SK-N-SH (cell line): ENCODE measurements around the gene PLEKHG5. TPM values are rescaled to one million over a fixed set of nuclear protein-coding genes. Genes with fewer than 3 reads are reported as not detected.

ENCODE experiments used
- CTCF ChIA-PET: fragments of 300-600, 350-600 bp; formaldehyde crosslinking; extraction: SDS; loops from one replicate; lab custom pipeline; 2021; lab: Yijun Ruan, JAX
- POLR2A ChIA-PET: fragments of 350-600 bp; sonication (Branson Sonifier 250); formaldehyde crosslinking; extraction: SDS; loops from one replicate; lab custom pipeline; 2020; ENCODE audit warnings: antibody characterized with exemption, inconsistent platforms; lab: Yijun Ruan, JAX
- DNase-seq: peaks from one replicate; pipeline ENCODE4 v3.0.0; 2012
- H2AFZ ChIP-seq: fragments of 200-600 bp; sonication (generic); 2 replicates; pipeline ENCODE4 v1.8.1; 2016; ENCODE audit warnings: antibody characterized with exemption, mild to moderate bottlenecking, low read depth
- H3F3A ChIP-seq: fragments of 200-600 bp; sonication (generic); replicated peaks from 2 replicates; pipeline ENCODE3; 2016; ENCODE audit warnings: antibody characterized with exemption, mild to moderate bottlenecking; ENCODE audit not compliant: insufficient read depth
- H3K27ac ChIP-seq, 2 experiments: fragments of 200-500 bp in 1 of 2; fragments of 200-600 bp in 1 of 2; sonication (Bioruptor generic) in 1 of 2; sonication (generic), shearing (Covaris generic) in 1 of 2; 2 replicates each; pipeline versions ENCODE4 v1.5.1 to v1.6.1; 2014 to 2016; ENCODE audit warnings: low read depth in 2 of 2, inconsistent platforms in 1 of 2, low read length in 1 of 2, mild to moderate bottlenecking in 1 of 2, mixed read lengths in 1 of 2
- H3K27me3 ChIP-seq: fragments of 200-600 bp; sonication (generic), shearing (Covaris generic); 2 replicates; pipeline ENCODE4 v1.6.1; 2016; ENCODE audit warnings: mixed run types; ENCODE audit not compliant: insufficient read depth
- H3K36me3 ChIP-seq, 2 experiments: fragments of 200-500 bp in 1 of 2; fragments of 200-600 bp in 1 of 2; sonication (Bioruptor generic) in 1 of 2; sonication (generic) in 1 of 2; replicated peaks in 1 of 2; 2 replicates each; pipeline versions ENCODE3 to v1.5.1; 2014 to 2016; ENCODE audit warnings: low read length in 1 of 2, mild to moderate bottlenecking in 1 of 2; ENCODE audit not compliant: insufficient read depth in 2 of 2, control insufficient read depth in 1 of 2
- H3K4me1 ChIP-seq, 2 experiments: fragments of 200-500 bp in 1 of 2; fragments of 200-600 bp in 1 of 2; sonication (Bioruptor generic) in 1 of 2; sonication (generic), shearing (Covaris generic) in 1 of 2; 2 replicates each; pipeline versions ENCODE4 v1.5.1 to v1.6.1; 2014 to 2016; ENCODE audit warnings: low read depth in 1 of 2, low read length in 1 of 2, mixed run types in 1 of 2; ENCODE audit not compliant: insufficient read depth in 2 of 2, control insufficient read depth in 1 of 2
- H3K4me2 ChIP-seq: fragments of 200-600 bp; sonication (generic), shearing (Covaris generic); 2 replicates; pipeline ENCODE4 v1.6.1; 2017; ENCODE audit warnings: mixed run types
- H3K4me3 ChIP-seq, 2 experiments: fragments of 200-500 bp in 1 of 2; fragments of 200-600 bp in 1 of 2; sonication (Bioruptor generic) in 1 of 2; sonication (generic), shearing (Covaris generic) in 1 of 2; 2 replicates each; pipeline versions ENCODE4 v1.5.1 to v1.8.1; 2014 to 2016; ENCODE audit warnings: low read depth in 2 of 2, inconsistent platforms in 1 of 2, low read length in 1 of 2, mild to moderate bottlenecking in 1 of 2, mixed read lengths in 1 of 2, moderate library complexity in 1 of 2
- H3K79me2 ChIP-seq: fragments of 200-600 bp; sonication (generic); 2 replicates; pipeline ENCODE4 v1.8.1; 2017; ENCODE audit warnings: mild to moderate bottlenecking; ENCODE audit not compliant: insufficient read depth
- H3K9ac ChIP-seq: fragments of 200-600 bp; sonication (generic); 2 replicates; pipeline ENCODE4 v1.6.1; 2017; ENCODE audit warnings: mixed run types
- H3K9me2 ChIP-seq: fragments of 200-600 bp; sonication (generic); 2 replicates; pipeline ENCODE4 v1.6.1; 2017; ENCODE audit warnings: mixed run types
- H3K9me3 ChIP-seq: fragments of 200-600 bp; sonication (generic); 2 replicates; pipeline ENCODE4 v1.6.1; 2017; ENCODE audit warnings: mixed run types, mild to moderate bottlenecking, moderate library complexity
- H4K20me1 ChIP-seq: fragments of 200-600 bp; sonication (generic); 2 replicates; pipeline ENCODE4 v1.6.1; 2017; ENCODE audit warnings: mild to moderate bottlenecking, mixed run types; ENCODE audit not compliant: insufficient read depth
- CHD2 ChIP-seq: fragments of 150-350 bp; IDR thresholded peaks from 2 replicates; pipeline ENCODE4 v1.6.1; 2018; ENCODE audit warnings: low read length; ENCODE audit not compliant: partially characterized antibody
- EP300 ChIP-seq, 2 experiments: IDR thresholded peaks; 2 replicates each; pipeline versions ENCODE4 v1.4.0 to v1.6.1; 2012; ENCODE audit warnings: borderline replicate concordance in 1 of 2, low read depth in 1 of 2, low read length in 1 of 2
- EZH2phosphoT487 ChIP-seq: fragments of 200-600 bp; sonication (generic); IDR thresholded peaks from 2 replicates; pipeline ENCODE4 v1.6.1; 2017; ENCODE audit warnings: low read depth, mixed run types, mild to moderate bottlenecking, antibody characterized with exemption, moderate library complexity, borderline replicate concordance
- FOSL2 ChIP-seq: IDR thresholded peaks from 2 replicates; pipeline ENCODE4 v1.4.0; 2012; ENCODE audit warnings: low read depth, mild to moderate bottlenecking, moderate library complexity, borderline replicate concordance
- FOXM1 ChIP-seq: IDR thresholded peaks from 2 replicates; pipeline ENCODE4 v1.4.0; 2012; ENCODE audit warnings: low read depth, mild to moderate bottlenecking
- JUND ChIP-seq: IDR thresholded peaks from 2 replicates; pipeline ENCODE4 v1.4.0; 2012
- MEF2A ChIP-seq: IDR thresholded peaks from 2 replicates; pipeline ENCODE4 v1.4.0; 2012; ENCODE audit warnings: low read depth, borderline replicate concordance
- MXI1 ChIP-seq: IDR thresholded peaks from 2 replicates; pipeline ENCODE4 v1.6.1; 2012; ENCODE audit warnings: mild to moderate bottlenecking, low read depth, low read length, improper control_type of control experiment
- NFIC ChIP-seq: IDR thresholded peaks from 2 replicates; pipeline ENCODE4 v1.4.0; 2012; ENCODE audit warnings: borderline replicate concordance
- RAD21 ChIP-seq: IDR thresholded peaks from 2 replicates; pipeline ENCODE4 v1.6.1; 2012; ENCODE audit warnings: mild to moderate bottlenecking, low read length
- RCOR1 ChIP-seq: fragments of 150-350 bp; IDR thresholded peaks from 2 replicates; pipeline ENCODE4 v1.6.1; 2017; ENCODE audit warnings: antibody characterized with exemption, low read length
- RFX5 ChIP-seq: IDR thresholded peaks from 2 replicates; pipeline ENCODE4 v1.6.1; 2012; ENCODE audit warnings: mild to moderate bottlenecking, improper control_type of control experiment, low read length
- SIN3A ChIP-seq: IDR thresholded peaks from 2 replicates; pipeline ENCODE4 v1.6.1; 2012; ENCODE audit warnings: low read depth, mild to moderate bottlenecking, low read length, moderate library complexity, borderline replicate concordance
- SMC3 ChIP-seq: IDR thresholded peaks from 2 replicates; pipeline ENCODE4 v1.6.1; 2012; ENCODE audit warnings: low read depth, low read length, improper control_type of control experiment
- TAF1 ChIP-seq: IDR thresholded peaks from 2 replicates; pipeline ENCODE4 v1.6.1; 2012; ENCODE audit warnings: low read depth, mild to moderate bottlenecking, low read length, moderate library complexity, borderline replicate concordance
- TEAD4 ChIP-seq: IDR thresholded peaks from 2 replicates; pipeline ENCODE4 v1.4.0; 2012; ENCODE audit warnings: mild to moderate bottlenecking, borderline replicate concordance; ENCODE audit not compliant: insufficient read depth
- WGBS: methylation state at CpG from one replicate; pipeline ENCODE4 v1.1.6; 2017; ENCODE audit warnings: low lambda C conversion rate; 5-methylcytosine and 5-hydroxymethylcytosine counted together
- polyA plus RNA-seq, 3 experiments: library from polyadenylated mRNA; depleted of rRNA; stranded (reverse); fragments of >200 nt; gene quantifications; 2 replicates each; pipeline ENCODE4 v1.2.3, GENCODE V29; 2012
- TF ChIP-seq, protein P1 (sequence below): fragments of 200-600 bp; sonication (generic); IDR thresholded peaks from 2 replicates; pipeline ENCODE4 v1.6.1; 2017; ENCODE audit warnings: antibody characterized with exemption, mild to moderate bottlenecking, moderate library complexity
- TF ChIP-seq, protein P2 (sequence below): IDR thresholded peaks from 2 replicates; pipeline ENCODE4 v1.4.0; 2012; ENCODE audit warnings: low read depth
- TF ChIP-seq, protein P3 (sequence below): IDR thresholded peaks from 2 replicates; pipeline ENCODE4; 2012

The PLEKHG5 gene
- polyA plus RNA-seq, 1 of the 3 experiments (the other 2 are of a cell fraction): 14.9 TPM

DNA sequence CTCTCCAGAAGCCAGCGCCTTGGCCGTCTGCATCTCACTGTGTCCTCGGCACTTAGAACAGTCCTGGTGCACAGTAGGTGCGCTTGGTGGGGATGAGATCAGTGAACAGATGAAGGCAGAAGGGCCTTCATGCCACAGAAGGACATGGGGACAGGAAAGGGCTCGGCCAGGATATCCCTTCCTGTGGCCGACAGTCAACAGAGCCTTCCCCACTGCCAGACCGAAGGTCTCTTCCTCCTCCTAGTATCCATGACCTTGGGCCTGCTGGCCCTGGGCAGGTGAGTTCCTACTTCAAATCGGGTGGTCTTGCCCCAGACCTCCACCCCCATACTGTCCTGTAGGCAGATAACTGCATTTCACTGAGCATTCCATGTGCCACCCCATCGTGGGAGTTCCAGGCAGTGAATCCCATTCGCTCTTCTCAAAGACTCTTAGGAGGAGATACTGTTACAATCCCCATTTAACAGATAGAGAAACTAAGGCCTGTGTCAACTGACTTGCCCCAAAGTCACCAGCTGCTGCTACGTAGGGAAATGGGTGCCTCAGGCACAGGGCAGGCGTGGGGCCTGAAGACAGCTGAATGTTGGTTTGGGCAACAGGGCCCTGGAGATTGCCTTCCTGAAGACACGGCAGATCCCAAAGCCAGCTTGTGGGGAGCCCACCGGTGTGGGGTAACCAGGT lies 3.5 kb downstream of the PLEKHG5 start:
- ChIA-PET POLR2A (interaction anchor here (1.4 kb wide), 1 partner anchor 34 kb away, joined by 3 read pairs; no protein-coding TSS in a partner anchor), CTCF (interaction anchor here (0.7 to 16.2 kb wide), 10 partner anchors 8 to 241 kb away, joined by 3 to 439 read pairs (median 4); partner anchors contain the start of genes NOL9 and TAS1R1)
- no peak for DNase-seq
- Histone ChIP-seq H3K36me3 (no peaks in the 10 kb centered on the region), H3K27ac (no peak overlapping the region), H3K9me3 (no peaks in the 10 kb centered on the region), H3K4me2 (no peak overlapping the region), H3K4me3 (no peak overlapping the region), H3F3A (peaks cover 18% of the 10 kb centered on the region), H3K9ac (no peak overlapping the region), H3K79me2 (peaks cover 41% of the 10 kb centered on the region; the same call in 1 of the 2 replicates), H3K27me3 (no peaks in the 10 kb centered on the region), H3K9me2 (no peaks in the 10 kb centered on the region), H4K20me1 (no peaks in the 10 kb centered on the region), H2AFZ (no peak overlapping the region), H3K4me1 (peaks cover 0 to 49% of the 10 kb centered on the region in 2 experiments; a peak in 1 of 4 replicates)
- WGBS: 94% methylated on average over 14 of the region's 14 CpGs
- no peak for TF ChIP-seq SIN3A
- TF ChIP-seq NFIC: no peak
- no peak for TF ChIP-seq FOXM1
- TF ChIP-seq, protein P1, sequence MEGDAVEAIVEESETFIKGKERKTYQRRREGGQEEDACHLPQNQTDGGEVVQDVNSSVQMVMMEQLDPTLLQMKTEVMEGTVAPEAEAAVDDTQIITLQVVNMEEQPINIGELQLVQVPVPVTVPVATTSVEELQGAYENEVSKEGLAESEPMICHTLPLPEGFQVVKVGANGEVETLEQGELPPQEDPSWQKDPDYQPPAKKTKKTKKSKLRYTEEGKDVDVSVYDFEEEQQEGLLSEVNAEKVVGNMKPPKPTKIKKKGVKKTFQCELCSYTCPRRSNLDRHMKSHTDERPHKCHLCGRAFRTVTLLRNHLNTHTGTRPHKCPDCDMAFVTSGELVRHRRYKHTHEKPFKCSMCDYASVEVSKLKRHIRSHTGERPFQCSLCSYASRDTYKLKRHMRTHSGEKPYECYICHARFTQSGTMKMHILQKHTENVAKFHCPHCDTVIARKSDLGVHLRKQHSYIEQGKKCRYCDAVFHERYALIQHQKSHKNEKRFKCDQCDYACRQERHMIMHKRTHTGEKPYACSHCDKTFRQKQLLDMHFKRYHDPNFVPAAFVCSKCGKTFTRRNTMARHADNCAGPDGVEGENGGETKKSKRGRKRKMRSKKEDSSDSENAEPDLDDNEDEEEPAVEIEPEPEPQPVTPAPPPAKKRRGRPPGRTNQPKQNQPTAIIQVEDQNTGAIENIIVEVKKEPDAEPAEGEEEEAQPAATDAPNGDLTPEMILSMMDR: no peak
- TF ChIP-seq, protein P2, sequence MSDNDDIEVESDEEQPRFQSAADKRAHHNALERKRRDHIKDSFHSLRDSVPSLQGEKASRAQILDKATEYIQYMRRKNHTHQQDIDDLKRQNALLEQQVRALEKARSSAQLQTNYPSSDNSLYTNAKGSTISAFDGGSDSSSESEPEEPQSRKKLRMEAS: no peak
- TF ChIP-seq TAF1: no peak
- no peak for TF ChIP-seq JUND
- no peak for TF ChIP-seq MXI1
- TF ChIP-seq EP300 (IDR thresholded peaks at IDR 0.05; ENCODE audit: borderline replicate concordance in 1 of 2, low read depth in 1 of 2, low read length in 1 of 2): no peak
- TF ChIP-seq RFX5: no peak
- TF ChIP-seq EZH2phosphoT487: no peak
- TF ChIP-seq TEAD4: no peak

DNA sequence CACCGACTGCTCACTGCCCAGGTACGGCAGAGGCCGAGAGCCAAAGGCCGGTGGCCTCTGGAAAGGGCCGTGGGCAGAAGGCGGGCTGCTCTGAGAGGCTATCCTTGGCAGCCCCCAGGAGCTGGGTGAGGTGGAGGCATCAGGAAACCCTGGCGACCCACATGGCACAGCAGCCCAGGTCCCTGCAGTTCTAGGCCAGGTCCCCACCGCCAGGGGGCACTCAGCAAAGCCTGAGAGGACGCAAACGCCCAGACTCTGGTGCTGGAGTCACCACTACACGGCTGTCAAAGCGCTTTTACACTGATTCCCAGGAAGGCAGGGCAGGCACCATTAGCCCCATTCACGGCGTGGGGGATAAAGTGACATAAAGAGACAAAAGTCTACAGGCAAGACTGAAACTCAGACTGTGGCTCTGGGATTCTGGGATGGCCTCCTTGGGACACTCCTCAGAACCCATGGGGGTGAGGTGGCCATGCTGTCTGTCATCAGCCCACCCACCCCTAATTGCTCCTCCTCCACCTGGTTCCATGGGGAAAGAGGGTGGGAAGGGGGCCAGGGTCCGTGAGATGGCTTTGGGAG lies 4.9 kb downstream of the PLEKHG5 start:
- Histone ChIP-seq H3K4me2 (peak overlapping the region; percentile 70), H3K27ac (no peak overlapping the region), H3K36me3 (no peaks in the 10 kb centered on the region), H4K20me1 (no peaks in the 10 kb centered on the region), H2AFZ (no peak overlapping the region), H3K9me2 (no peaks in the 10 kb centered on the region), H3K79me2 (peaks cover 41% of the 10 kb centered on the region; the same call in 1 of the 2 replicates), H3F3A (peaks cover 7% of the 10 kb centered on the region), H3K4me3 (peak overlapping the region; percentile 50 to 53; a peak in 3 of 4 replicates), H3K9me3 (no peaks in the 10 kb centered on the region), H3K27me3 (no peaks in the 10 kb centered on the region), H3K9ac (no peak overlapping the region), H3K4me1 (peaks cover 0 to 36% of the 10 kb centered on the region in 2 experiments; a peak in 1 of 4 replicates)
- no peak for TF ChIP-seq FOSL2
- TF ChIP-seq, protein P3, sequence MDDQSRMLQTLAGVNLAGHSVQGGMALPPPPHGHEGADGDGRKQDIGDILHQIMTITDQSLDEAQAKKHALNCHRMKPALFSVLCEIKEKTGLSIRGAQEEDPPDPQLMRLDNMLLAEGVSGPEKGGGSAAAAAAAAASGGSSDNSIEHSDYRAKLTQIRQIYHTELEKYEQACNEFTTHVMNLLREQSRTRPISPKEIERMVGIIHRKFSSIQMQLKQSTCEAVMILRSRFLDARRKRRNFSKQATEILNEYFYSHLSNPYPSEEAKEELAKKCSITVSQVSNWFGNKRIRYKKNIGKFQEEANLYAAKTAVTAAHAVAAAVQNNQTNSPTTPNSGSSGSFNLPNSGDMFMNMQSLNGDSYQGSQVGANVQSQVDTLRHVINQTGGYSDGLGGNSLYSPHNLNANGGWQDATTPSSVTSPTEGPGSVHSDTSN: no peak
- TF ChIP-seq MXI1: peak; percentile 92
- TF ChIP-seq SIN3A: peak; percentile 72; the same call in 1 of the 2 replicates
- peak; percentile 55 for TF ChIP-seq CHD2
- no peak for TF ChIP-seq TAF1
- peak; percentile 95 for TF ChIP-seq SMC3
- TF ChIP-seq, protein P1: peak; percentile 80
- peak; percentile 82 for TF ChIP-seq RAD21
- peak; percentile 55; the same call in 1 of the 2 replicates for TF ChIP-seq RCOR1
- no peak for TF ChIP-seq MEF2A
- 0% methylated on average over 7 of the region's 15 CpGs for WGBS
- CTCF ChIA-PET: interaction anchor here (0.6 to 16.2 kb wide), 25 partner anchors 8 to 263 kb away, joined by 3 to 439 read pairs (median 5); partner anchors contain the start of genes HES2, NOL9 and TAS1R1
- DNase-seq: peak; percentile 94
- POLR2A ChIA-PET: interaction anchor here (0.5 to 1.2 kb wide), 4 partner anchors 8 to 44 kb away, joined by 3 to 5 read pairs (median 4); no protein-coding TSS in a partner anchor
